GM12878 (cell line): Measurements from ENCODE around the gene AKR1B1. TPM values are rescaled to one million over a fixed set of nuclear protein-coding genes. Genes with fewer than 3 reads are reported as not detected.

Experiments
- CHD2 ChIP-seq: IDR thresholded peaks from 2 replicates; pipeline ENCODE4 v1.6.1; 2011; ENCODE audit warnings: low read depth, low read length, improper control_type of control experiment, borderline replicate concordance
- KAT2A ChIP-seq: conservative IDR thresholded peaks from 2 replicates; pipeline ENCODE4 v1.6.1; 2011; ENCODE audit warnings: low read depth, low read length; ENCODE audit not compliant: control insufficient read depth
- POLR2AphosphoS5 ChIP-seq: IDR thresholded peaks from 2 replicates; pipeline ENCODE4 v1.6.1; 2011; ENCODE audit warnings: mild to moderate bottlenecking, low read length, inconsistent platforms
- SIN3A ChIP-seq: IDR thresholded peaks from 2 replicates; pipeline ENCODE4 v1.6.1; 2012; ENCODE audit warnings: low read depth, low read length, improper control_type of control experiment
- ZNF24 ChIP-seq: fragments of 450-650 bp; IDR thresholded peaks from 2 replicates; pipeline ENCODE4 v1.6.1; 2017; ENCODE audit warnings: antibody characterized with exemption, mild to moderate bottlenecking
- polyA plus RNA-seq, 11 experiments: library from polyadenylated mRNA; depleted of rRNA in 4 of 11; unstranded in 6 of 11; stranded (reverse) in 5 of 11; fragments of >200 nt; fragmentation: Nextera tagmentation in 4 of 11; fragmentation: Illumina TruSeq in 1 of 11; extraction: Ambion mirVana in 4 of 11; extraction: Trizol in 1 of 11; gene quantifications; 1 replicate in 1 of 11; 2 replicates in 10 of 11; pipeline versions ENCODE4 v1.2.1 to v1.2.3, GENCODE V29; 2011 to 2016; ENCODE audit warnings: inconsistent platforms in 2 of 11, missing spikeins in 2 of 11, low read depth in 1 of 11
- total RNA-seq, 4 experiments: library from RNA; depleted of rRNA in 3 of 4; stranded (reverse); fragments of >200 nt in 3 of 4; fragmentation: Illumina TruSeq in 1 of 4; extraction: Trizol in 1 of 4; gene quantifications; 2 replicates each; pipeline versions ENCODE4 v1.2.1 to v1.2.3, GENCODE V29; 2013 to 2021
- TF ChIP-seq, protein P1 (sequence below): fragments of 450-650 bp; IDR thresholded peaks from 2 replicates; pipeline ENCODE4 v1.6.1; 2017; ENCODE audit warnings: mild to moderate bottlenecking
- TF ChIP-seq, protein P2 (sequence below): fragments of 450-650 bp; IDR thresholded peaks from 2 replicates; pipeline ENCODE4 v1.6.1; 2016; ENCODE audit warnings: mild to moderate bottlenecking
- TF ChIP-seq, protein P3 (sequence below): fragments of 450-650 bp; IDR thresholded peaks from 2 replicates; pipeline ENCODE4 v1.6.1; 2014; ENCODE audit warnings: mild to moderate bottlenecking

The AKR1B1 gene
- total and polyA plus RNA-seq, 10 of the 15 experiments (the other 5 are each of a cell fraction or from before 2014, with no cell fraction given), result 40.4 to 252 (median 156) TPM

GRCh38 chr7:134451656-134452055 lies 7.2 kb downstream of the AKR1B1 start (continued):
- TF ChIP-seq, protein P1, sequence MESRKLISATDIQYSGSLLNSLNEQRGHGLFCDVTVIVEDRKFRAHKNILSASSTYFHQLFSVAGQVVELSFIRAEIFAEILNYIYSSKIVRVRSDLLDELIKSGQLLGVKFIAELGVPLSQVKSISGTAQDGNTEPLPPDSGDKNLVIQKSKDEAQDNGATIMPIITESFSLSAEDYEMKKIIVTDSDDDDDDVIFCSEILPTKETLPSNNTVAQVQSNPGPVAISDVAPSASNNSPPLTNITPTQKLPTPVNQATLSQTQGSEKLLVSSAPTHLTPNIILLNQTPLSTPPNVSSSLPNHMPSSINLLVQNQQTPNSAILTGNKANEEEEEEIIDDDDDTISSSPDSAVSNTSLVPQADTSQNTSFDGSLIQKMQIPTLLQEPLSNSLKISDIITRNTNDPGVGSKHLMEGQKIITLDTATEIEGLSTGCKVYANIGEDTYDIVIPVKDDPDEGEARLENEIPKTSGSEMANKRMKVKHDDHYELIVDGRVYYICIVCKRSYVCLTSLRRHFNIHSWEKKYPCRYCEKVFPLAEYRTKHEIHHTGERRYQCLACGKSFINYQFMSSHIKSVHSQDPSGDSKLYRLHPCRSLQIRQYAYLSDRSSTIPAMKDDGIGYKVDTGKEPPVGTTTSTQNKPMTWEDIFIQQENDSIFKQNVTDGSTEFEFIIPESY, result no peak
- TF ChIP-seq, protein P2, sequence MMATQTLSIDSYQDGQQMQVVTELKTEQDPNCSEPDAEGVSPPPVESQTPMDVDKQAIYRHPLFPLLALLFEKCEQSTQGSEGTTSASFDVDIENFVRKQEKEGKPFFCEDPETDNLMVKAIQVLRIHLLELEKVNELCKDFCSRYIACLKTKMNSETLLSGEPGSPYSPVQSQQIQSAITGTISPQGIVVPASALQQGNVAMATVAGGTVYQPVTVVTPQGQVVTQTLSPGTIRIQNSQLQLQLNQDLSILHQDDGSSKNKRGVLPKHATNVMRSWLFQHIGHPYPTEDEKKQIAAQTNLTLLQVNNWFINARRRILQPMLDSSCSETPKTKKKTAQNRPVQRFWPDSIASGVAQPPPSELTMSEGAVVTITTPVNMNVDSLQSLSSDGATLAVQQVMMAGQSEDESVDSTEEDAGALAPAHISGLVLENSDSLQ, result no peak
- TF ChIP-seq, protein P3, sequence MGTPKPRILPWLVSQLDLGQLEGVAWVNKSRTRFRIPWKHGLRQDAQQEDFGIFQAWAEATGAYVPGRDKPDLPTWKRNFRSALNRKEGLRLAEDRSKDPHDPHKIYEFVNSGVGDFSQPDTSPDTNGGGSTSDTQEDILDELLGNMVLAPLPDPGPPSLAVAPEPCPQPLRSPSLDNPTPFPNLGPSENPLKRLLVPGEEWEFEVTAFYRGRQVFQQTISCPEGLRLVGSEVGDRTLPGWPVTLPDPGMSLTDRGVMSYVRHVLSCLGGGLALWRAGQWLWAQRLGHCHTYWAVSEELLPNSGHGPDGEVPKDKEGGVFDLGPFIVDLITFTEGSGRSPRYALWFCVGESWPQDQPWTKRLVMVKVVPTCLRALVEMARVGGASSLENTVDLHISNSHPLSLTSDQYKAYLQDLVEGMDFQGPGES, result no peak
- TF ChIP-seq KAT2A (no peak), CHD2 (no peak), ZNF24 (no peak), SIN3A (no peak), POLR2AphosphoS5 (no peak)
